GM18526 (cell line): ENCODE measurements around the gene OLFM2.

Experiments used
- POLR2A ChIP-seq: IDR thresholded peaks from 3 replicates; pipeline ENCODE4 v1.6.1; 2011; ENCODE audit not compliant: insufficient read length; ENCODE audit errors: extremely low read depth

Gene OLFM2

GRCh38 chr19:9883231-9883758 lies 53.0 kb downstream of the OLFM2 start:
- TF ChIP-seq POLR2A, result no peak

DNA sequence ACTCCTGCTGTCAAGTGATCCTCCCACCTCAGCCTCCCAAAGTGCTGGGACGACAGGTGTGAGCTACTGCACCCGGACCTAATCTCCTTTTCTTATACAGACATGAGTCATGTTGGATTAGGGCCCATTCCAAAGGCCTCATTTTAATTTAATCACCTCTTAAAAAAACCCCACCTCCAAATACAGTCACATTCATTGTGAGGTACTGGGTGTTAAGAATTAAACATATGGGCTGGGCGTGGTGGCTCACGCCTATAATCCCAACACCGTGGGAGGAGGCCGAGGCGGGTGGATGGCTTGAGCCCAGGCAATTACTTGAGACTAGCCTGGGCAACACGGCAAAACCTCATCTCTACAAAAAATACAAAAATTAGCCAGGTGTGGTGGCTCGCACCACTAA lies 54.6 kb downstream of the OLFM2 start:
- no peak for TF ChIP-seq POLR2A

- TF ChIP-seq POLR2A, result no peak
These were observed 57.7 kb downstream of the OLFM2 start for GRCh38 chr19:9878511-9879196.

DNA sequence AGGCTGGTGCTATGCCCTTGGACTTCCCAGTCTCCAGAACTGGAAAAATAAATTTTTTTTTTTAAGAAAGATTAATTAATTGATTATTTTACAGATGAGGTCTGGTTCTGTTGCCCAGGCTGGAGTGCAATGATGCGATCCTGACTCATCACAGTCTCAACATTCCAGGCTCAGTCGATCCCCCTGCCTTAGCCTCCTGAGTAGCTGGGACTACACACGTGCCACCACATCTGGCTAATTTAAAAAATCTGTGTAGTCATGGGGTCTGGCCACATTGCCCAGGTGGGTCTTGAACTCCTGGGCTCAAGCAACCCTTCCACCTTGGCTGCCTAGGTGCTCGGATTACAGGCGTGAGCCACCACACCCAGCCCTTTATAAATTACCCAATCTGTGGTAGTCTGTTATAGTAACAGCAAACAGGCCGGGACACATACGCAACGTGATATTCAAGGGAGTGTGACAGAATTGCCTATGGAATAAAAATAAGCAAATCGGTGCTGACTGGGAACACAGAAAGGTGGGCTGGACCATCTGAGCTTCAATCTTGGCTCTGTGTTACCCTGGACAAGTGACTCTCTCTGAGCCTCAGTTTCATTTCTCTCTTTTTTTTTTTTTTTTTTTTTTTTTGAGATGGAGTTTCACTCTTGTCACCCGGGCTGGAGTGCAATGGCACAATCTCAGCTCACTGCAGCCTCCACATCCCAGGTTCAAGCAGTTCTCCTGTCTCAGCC lies 58.4 kb downstream of the OLFM2 start:
- no peak for TF ChIP-seq POLR2A

GRCh38 chr19:9875796-9876195 lies 60.5 kb downstream of the OLFM2 start:
- no peak for TF ChIP-seq POLR2A

- TF ChIP-seq POLR2A, result no peak
These were observed 61.2 kb downstream of the OLFM2 start for GRCh38 chr19:9875031-9875627.

- TF ChIP-seq POLR2A, result no peak
These were observed 63.6 kb downstream of the OLFM2 start for GRCh38 chr19:9872618-9873242.

DNA sequence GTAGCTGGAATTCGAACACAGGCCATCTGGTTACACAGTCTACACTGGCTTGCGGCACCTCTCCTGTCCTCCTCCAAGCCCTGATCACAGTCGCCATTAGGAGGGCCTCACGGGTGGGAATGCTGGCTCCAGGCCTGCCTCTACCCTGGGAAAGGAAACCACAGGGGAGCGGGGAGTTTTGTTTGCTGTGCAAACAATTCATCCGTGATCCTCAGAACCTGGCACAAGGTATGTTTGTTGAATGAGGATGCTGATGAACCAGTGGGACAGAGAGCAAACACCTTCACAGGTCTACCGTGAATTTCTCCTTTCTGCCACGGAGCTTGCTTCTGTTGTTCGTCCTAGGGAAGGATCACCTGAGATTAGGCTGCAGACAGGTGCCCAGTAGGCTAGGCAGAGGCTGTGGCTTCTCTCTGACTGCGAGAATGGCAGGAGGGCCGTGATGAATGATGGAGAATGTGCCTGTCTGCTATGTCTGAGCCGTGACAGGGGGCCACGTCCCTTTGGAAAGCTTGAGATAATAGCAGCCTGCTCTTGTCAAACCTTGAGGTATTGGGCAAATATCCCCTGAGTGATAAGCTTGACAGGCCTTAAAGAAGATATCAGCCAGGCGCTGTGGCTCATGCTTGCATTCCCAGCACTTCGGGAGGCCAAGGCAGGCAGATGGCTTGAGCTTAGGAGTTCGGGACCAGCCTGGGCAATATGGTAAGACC lies 64.5 kb downstream of the OLFM2 start:
- no peak for TF ChIP-seq POLR2A

GRCh38 chr19:9868983-9869617 lies 67.2 kb downstream of the OLFM2 start:
- no peak for TF ChIP-seq POLR2A

DNA sequence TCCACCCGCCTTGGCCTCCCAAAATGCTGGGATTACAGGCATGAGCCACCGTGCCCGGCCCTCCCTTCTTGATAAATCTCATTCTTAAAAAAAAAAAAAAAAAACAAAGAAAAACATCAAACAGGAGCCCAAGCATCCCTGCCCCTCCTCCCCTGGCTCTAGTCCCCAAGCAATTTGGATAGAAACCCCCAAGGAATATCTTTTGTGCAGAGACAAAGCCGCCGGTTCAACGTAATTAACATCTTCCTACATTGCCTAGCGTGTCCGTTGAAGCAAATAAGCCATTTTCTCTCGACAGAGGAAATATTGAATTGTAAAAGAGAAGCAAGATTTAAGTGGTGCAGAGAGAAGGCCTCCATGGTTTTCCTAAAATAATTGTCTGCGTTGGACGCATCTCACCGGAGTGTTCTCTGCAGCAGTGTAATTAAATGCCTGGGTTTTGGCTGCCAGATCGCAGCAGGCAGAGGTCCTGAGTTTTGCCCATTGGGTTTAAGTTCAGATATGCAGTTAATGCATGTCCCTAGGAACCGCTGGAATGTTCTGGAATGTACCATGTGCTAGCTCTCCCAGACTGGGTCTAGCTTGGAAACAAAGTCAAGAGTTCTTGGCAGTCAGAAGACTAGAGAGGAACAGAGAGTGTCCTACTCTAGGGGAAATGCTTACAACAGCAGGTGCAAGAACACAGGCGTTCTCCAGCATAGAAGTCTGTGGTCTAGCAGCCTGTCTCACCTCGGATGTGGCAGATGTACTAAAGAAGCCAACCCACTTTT lies 70.4 kb downstream of the OLFM2 start:
- TF ChIP-seq POLR2A, result no peak

DNA sequence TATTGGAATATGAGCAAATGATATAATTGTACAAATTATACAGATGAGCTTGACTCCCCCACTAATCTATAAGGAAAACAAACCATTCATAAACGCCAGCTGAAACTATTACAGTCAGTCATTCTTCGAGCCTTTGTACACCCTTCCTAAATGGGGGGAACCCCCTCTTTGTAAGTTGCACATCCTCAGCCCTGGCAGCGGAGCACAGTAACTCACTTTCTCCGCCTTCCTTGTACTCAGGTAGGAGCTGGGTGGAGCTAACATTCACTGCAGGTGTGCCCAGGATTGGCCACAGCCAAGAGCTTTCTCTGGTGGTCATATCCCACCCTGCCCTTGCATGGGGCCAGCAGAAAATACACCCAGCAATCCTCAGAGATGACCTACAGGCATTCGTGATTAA lies 72.6 kb downstream of the OLFM2 start:
- no peak for TF ChIP-seq POLR2A

- TF ChIP-seq POLR2A, result no peak
These were observed 73.4 kb downstream of the OLFM2 start for GRCh38 chr19:9862938-9863337.

DNA sequence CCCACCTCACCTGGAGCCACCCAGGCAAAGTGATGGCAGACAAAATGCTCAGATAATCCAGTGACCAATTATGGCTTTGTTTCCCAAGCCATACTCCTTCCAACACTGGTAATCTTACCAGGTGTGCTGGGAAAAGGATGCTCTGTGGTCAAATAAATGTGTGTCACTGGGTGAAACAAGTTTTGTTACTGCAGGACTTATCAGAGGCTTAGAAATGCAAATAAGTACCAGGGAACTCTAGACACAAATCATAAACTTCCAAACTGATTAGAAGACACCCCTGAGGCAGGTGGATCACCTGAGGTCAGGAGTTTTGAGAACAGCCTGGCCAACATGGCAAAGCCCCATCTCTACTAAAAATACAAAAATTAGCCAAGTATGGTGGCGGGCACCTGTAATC lies 74.8 kb downstream of the OLFM2 start:
- no peak for TF ChIP-seq POLR2A

DNA sequence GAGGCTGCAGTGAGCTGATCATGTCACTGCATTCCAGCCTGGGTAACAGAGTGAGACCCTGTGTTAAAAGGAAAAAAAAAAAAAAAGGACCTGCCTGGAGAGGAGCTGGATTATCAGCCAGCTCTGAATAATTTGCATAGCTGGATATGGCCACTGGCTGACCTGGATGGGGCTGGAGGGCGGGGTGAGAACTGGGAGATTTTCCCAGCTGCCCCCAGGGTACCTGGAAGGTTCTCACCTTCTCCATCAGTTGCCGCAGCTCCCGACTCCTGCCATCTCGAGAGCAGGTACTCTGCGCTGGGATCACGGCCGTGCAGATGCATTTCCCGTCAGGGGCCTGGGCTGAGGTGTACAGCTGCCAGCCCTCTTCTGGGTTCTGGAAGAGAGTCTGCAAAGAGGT lies 75.9 kb downstream of the OLFM2 start:
- no peak for TF ChIP-seq POLR2A

GRCh38 chr19:9858766-9859165 lies 77.5 kb downstream of the OLFM2 start:
- no peak for TF ChIP-seq POLR2A
